Measurements from ENCODE around the gene FGF7. TPM values are rescaled to one million over a fixed set of nuclear protein-coding genes. Genes with fewer than 3 reads are reported as not detected.
"Not testable (repeated sequence)": the region's sequence is repeated elsewhere in the genome, so short reads cannot be mapped to it uniquely, and the experiment has no call there.

FGF7 gene
- total RNA-seq, 1 experiment from 2014 or later = not detected

DNA sequence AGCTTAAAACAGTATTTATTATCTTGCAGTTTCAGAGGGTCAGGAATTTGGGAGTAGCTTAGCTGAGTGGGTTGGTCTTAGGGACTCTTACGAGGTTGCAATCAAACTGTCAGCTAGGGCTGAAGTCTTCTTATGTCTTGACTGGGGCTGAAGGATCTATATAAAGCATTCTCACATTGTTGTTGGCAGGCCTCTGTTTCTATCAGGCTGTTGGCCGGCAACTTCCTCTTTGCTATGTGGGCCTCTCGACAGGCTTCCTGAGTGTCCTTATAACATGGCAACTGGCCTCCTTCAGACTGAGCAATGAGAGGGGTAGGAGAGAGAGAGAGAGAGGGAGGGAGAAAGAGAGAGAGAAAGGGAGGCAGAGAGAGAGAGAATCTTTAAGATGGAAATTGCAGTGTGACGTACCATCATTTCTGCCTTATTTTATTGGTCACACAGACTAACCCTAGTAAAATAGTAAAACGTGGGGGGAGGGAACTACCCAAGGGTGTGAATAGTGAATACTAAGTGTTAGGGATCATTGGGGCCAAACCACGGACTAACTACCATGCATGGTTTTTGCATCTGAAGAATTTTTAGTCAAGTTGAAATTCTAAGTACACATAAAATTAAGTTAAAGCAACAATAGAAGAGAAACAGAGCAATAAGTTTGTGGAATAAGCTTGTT lies 16.1 kb downstream of the FGF7 start:
- DNase-seq (ENCODE audit: low spot score) = no peak

DNA sequence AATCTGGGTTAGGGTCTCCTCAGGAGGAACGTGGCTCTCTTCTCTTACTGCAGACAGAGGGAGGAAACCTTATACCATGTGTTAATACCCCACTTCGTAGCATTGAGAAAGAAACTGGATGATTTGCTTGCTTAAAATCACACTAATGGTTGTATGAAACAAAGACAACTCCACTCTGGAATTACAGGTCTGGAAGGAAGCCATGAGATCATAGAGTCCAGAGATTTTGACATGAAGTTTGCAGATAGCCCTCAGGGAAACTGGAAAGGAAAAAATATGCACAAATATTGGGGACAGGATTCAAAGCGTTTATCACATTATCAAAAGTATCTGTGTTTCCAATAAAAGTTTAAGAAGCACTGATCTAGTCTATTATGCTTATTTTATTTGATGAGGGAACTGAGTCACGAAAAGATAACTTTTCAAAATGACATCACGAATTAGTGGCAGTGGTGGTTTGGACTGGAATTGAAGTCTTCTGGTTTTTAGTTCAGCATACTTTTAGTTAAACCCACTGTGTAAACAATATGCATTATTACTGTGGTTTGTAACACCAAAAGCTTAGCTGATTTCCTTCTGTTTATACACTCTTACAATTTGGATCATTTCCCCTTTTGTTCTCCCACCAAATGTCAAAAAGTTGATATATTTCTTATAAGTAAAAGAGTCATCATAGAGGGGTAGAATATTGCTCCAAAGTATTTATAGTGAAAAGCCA lies 16.8 kb downstream of the FGF7 start:
- DNase-seq (ENCODE audit: low spot score) = no peak

DNA sequence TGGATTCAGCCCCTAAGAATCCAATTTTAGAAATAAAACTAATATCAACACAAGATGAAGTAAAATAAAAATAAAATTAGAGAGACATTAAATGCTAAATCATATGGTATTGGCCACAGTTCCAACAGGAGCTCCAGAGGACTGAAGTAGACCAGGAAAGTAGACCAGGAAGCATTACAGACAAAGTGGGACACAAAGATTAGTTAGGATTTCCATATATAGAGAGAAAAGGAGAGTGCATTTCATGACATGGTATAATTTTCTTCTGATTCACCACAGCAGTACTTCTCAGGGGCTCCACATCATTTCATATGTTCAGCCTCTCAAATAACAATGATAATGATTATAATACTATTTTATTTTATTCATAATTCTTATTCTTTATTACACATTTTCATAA lies 18.3 kb downstream of the FGF7 start:
- DNase-seq (ENCODE audit: low spot score) = no peak

DNA sequence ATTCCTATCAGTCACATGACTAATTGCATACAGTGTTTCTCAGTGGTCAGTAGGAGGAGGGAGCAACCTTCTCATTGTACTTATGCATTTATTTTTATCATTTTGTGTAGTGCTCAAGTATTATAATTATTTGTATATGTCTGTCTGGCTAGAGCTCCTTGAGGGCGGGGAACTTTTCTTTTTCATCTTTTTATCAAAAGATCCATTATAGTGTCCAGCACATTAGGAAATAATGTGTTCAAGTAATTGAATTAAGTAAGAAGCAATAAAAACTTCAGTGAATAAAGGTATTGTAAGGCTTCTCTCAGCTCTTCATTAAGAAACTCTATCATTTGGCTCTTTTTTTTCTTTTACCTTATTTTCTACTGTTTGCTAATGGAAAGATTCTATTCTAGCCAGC lies 18.8 kb downstream of the FGF7 start:
- DNase-seq (ENCODE audit: low spot score) = no peak

DNA sequence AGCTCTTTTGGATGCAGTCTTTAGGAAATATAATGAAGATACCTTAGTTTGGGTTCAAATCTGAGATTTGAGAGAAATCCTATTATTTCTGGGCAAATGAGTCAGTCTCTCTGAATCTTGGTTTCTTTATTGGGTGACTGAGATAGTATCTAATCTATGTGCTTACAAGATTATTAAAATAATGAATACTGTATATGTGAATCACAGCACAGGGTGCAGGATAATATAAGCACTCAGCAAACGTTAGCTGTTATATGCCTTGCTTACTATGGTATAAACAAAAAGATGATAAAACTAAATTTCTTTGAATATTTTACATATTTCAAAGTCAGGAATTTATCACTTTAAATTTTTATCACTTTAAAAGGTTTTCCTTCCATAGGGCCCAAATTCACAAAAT lies 29.6 kb downstream of the FGF7 start:
- no peak for DNase-seq (ENCODE audit: low spot score)

DNA sequence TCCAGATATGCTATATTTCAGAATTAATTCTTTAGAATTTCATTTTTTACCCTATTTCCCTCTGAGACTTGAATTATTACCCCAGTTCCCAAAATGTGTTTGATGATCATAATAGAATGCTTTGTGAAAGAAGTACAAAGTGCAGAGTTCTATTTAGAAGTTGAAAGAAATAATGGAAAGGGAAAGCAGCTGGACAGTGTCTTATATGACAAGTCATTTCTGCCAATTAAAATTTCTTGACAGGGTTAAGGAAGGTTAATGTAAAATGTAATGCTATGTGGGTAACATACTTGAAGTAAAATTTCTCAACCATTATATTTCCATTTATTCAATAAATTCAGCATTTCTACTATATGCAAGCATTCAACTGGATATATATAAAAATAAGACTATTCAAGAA lies 33.1 kb downstream of the FGF7 start:
- DNase-seq (ENCODE audit: low spot score) = no peak

DNA sequence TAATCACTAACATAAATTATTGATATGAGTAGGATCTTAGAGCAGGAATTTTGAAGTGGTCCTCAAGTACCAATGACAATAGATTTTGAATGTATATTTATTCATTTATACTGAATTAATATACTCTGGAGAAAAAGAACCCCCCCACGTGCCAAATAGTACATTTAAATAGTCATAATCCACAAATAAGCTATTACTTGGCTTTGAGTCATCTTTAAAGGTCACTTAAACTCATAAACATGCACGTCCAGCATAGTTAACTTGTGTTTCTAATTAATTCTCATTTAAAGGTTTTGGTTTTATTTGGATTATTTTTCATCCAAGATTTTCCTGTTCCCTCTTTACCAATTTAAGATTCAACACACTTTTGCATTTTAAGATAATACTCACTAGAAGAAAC lies 35.1 kb downstream of the FGF7 start:
- no peak for DNase-seq (ENCODE audit: low spot score)

DNA sequence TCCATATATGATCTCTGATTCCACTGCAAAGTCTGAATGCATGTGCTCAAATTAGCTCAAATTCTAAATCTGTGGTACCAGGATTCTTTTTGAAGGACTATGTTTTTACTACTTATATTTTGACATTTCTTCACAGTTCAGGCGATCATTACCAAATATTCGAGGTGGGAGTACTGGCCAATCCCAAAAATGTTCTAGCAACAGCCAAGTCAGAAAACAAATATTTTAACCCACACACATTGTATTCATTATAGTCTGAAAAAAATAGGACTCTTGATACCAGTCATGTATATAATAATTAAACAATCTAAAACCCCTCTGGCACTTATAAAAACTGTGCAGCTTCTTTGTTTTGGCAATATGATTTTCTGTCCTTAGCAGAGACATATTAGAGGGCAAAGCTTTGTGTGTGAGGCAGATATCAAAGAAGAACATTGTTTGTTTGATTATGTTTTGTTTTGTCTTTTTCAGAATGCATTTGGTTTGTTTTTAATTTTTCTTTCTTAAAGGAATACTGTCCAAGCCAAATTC lies 37.4 kb downstream of the FGF7 start:
- no peak for DNase-seq (ENCODE audit: low spot score)

DNA sequence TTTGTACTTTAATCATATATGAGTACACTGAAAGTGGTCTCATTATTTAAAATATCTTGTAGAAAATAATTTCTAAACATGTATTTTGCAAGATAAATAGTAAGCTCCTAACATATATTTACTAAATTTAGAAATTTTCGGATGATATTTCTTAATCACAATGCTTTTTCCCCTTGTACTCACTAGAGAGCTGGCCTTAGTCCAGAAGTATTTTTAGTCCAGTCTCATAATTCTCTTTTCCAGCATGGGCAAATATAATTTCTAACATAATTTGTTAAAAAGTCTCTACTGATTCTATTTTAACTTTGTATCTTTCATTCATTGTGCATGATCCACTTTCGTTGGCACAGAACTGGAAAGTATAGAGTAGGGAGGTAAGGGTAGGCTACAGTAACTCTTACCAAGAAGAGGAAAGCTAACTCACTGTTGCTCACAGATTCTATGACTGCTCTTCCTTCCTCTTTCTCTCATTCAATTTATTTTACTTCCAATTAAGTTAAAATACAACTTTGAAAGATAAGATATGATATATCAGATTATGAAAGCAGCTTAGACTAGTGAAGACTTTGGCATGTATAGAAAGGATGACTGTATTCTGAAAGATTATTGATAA lies 39.3 kb downstream of the FGF7 start:
- DNase-seq (ENCODE audit: low spot score) = no peak

DNA sequence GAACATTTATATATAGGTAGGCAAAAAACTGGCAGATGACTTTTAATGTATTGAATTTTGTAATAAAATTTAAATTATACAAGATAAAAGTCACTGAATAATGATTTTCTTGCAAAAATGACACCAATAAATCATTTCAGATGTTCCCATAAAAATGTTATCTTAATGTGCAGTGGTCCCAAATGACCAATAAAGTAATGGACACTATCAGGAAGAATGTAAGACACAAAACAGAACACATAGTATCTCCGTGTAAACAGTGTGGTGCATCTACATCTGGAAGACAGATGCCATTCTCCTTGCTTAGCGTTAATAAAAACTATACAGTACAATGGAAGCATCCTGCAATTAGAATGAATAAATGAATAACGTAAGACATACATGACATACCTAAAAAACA lies 41.5 kb downstream of the FGF7 start:
- DNase-seq (ENCODE audit: low spot score) = no peak

DNA sequence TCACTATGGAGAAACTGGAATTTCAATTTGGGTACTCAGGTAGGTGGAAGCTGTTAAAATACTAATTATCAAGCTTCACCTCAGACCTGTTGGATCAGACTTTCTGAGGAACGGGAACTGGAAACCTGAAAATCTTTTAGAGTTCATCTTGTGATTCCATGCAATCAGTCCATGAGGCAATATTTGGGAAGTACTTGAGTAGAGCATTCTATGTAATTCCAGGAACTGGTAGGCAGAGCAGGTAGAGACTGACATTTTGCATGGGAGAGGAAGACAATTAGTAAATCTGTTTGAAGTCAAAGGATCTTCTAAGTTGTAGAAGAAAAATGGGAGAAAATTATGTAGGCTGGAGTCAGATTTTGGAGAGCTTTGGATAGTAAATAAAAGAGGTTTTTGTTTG lies 43.1 kb downstream of the FGF7 start:
- no peak for DNase-seq (ENCODE audit: low spot score)

DNA sequence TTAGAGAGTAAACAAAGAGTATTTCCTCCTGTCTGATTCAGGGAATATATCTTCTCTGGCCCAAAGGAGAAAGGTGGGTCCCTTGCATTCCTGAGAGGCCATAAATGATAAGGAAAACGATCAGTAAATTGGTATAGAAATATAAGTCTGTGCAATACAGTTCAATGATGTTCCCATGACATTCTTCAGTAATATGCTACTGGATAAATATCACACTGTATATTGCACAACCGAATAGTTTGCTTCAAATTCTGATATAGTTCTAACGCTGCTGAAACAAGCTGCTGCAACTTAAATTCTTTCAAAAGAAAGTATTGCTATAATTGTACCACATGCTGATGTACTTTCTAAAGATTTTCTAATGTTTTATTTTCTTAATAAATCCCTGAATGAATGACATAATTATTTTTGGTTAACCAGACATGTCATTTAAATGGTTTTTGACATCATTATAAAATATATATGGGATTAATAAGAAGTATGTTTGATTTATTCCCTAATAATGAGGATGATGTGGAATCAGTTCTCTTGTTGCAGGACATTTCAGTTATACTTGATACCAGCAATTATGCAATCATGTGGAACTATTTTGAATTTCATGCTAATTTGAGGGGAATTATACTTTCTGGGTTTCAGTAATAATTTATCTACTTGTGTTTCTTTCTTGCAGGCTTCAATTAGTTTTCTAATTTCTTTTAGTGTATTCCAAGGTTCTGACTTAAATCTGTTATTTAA lies 44.9 kb downstream of the FGF7 start:
- no peak for DNase-seq (ENCODE audit: low spot score)

DNA sequence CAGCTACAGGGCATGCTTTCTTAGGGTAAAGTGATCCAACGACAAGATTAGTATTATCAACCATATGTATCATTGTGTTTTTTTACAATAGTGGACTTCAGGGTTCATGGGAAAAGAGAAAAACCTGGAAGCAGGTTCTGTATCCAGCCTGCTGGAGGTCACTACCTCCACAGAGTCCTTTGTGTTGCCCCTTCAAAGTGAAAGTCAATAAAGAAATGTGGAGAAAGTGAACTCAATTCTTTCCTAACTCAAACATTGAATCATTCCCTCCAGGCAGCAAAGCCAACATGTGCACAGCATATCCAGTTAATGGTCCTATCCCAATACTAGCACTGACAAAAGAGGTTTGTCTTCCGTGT lies 45.4 kb downstream of the FGF7 start:
- no peak for DNase-seq (ENCODE audit: low spot score)

DNA sequence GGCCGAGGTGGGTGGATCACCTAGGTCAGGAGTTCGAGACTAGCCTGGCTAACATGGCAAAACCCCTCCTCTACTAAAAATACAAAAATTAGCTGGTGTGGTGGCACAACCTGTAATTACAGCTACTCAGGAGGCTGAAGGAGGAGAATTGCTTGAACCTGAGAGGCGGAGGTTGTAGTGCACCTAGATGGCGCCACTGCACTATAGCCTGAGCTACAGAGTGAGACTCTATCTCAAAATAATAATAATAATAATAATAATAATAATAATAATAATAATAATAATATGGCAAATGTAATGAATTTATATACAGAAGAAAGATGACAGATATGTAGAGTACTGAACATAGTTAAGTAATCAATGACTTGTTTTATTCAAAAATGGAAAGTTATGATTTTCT lies 48.2 kb downstream of the FGF7 start:
- not testable (repeated sequence) for DNase-seq (ENCODE audit: low spot score)

DNA sequence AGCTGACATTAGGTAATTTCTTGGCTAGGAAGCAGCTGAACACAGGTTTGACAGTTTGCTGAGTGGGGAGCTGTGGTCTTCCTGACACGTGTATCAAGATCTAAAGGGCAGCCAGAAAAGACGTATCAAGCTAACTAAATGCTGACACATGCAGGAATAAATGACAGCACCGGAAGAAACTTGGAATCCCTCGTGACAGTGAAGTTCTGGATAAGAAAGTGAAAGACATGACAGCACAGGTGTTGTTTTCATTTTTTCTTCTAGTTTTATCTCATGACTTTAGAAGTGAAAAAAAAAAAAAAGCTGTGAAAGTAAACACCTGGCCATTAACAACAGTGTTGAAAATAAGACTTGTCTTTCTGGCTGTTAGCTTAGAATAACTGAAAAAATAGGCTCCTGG lies 48.7 kb downstream of the FGF7 start:
- no peak for DNase-seq (ENCODE audit: low spot score)

DNA sequence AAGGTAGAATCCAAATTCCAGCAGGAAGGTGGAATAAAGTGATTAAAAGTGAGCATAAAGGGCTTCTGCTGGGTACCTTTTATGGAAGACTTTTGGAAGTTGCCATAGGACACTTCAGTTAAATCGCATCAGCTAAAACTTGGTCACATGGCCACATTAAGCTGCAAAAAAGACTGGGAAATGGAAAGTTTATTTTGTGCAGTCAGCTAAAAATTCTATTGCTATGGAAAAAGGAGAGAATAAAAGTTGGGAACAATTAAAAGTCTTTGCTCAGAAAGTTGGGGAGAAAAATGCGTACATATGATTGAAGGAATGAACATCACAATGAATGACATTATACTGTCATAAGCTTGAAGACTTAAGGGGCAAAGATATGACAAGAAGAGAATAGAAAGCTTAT lies 49.3 kb downstream of the FGF7 start:
- no peak for DNase-seq (ENCODE audit: low spot score)

DNA sequence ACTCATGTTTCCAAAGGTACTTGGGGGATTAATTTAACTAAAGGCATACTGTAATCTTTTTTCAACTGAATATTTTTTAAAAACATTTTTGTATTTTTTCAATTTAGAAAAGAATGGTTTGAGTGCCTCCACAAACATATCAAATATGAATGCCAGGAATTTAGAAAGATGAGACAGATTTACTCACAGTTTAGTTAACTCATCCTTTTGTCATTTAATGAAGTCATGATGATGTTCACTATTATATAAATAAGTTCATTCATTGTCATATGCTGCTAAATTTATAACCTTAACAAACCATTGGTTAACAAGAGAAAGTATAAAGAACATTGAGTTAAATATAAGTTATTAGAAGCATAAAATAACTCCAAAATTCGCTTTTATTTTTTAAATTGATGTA lies 50.0 kb downstream of the FGF7 start:
- DNase-seq (ENCODE audit: low spot score) = no peak

DNA sequence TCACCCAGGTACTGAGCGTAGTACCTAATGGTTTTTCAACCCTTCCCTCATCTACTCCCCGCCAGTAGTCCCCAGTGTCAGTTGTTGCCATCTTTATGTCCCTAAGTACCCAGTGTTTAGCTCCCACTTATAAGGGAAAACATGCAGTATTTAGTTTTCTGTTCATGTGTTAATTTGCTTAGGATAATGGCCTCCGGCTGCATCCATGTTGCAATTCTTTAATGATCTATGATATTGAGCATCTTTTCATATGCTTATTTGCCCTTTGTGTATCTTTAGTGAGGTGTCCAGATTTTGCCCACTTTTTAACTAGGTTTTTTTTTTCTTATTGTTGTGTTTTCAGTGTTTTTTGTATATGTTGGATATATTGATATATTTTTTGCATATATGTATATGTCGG lies 55.0 kb downstream of the FGF7 start:
- DNase-seq (ENCODE audit: low spot score) = not testable (repeated sequence)

DNA sequence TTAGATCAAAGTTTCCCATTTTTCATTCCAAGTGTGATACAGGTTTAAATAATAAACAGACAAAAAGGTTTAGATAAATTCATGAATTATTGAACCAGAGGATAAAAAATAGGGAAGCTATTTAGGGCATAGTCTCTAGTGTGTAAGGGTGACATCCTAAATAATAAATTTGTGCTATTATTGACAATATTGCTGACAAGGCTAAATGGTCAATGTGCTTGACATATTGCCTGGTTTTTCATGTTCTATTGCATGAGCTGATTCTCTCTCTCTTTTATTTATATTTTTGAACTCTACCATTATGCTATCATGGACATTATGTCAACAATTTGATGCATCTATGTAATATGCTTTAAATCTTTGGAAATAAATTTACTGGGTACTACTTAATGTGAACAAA lies 55.9 kb downstream of the FGF7 start:
- not testable (repeated sequence) for DNase-seq (ENCODE audit: low spot score)

DNA sequence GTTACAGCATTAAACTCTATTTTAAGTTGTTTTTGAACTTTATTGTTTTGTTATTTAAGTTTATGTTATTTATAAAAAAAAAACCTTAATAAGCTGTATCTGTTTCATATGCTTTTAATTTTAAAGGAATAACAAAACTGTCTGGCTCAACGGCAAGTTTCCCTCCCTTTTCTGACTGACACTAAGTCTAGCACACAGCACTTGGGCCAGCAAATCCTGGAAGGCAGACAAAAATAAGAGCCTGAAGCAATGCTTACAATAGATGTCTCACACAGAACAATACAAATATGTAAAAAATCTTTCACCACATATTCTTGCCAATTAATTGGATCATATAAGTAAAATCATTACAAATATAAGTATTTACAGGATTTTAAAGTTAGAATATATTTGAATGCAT lies 62.4 kb downstream of the FGF7 start:
- DNase-seq (ENCODE audit: low spot score) = not testable (repeated sequence)

DNA sequence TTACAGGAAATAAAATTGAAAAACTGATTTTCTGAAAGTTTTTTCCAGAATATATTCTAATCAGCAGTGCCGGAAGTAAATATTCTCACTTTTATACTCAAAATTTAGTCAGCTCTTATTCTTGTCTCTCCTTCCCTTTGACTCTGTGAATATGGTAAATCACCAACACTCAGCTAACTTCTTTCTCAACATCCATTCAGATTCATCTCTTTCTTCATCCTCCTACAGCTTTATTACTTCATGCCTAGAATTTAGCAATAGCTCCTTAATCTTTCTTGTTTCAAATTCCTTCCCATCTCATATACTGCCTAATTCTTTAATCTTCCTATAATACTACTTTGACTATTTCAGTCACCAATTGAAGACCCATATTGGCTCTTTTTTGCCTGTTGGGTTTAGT lies 67.9 kb downstream of the FGF7 start:
- no peak for DNase-seq (ENCODE audit: low spot score)

DNA sequence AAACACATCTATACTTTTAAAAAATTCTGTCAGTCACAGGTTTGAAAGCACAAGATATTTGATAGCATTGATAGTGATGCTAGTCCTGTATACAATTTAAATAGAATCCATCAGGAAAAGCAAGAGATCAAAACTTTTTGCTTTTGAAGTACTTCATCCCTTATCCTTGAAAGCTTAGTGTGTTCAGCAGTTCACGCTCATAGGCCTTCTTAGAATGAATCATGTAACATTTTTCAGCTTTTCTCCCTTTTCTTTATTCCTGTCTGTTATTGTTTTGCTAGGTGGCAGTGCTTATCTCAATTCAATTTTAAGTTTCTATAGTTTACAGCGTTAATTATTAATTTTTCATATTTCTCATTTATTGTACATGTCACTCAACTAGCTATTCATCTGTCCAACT lies 69.1 kb downstream of the FGF7 start:
- DNase-seq (ENCODE audit: low spot score) = no peak

DNA sequence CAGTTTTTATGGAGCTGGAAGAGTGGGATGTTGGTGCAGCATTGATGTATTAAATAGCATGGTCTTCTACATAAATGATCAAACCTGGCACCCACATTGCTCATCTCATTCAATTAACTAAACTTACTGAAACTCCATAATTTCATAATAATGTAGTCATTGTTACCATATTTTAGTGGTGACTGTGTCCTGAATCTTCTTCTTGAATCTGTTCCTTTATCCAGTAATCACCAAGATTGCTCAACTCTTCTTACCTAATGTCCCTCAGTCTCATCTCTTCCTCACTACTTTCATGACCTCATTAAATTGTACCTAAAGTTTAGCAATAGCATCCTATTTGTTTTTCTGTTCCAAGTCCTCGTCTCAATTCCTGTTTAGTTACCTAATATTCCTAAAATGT lies 69.8 kb downstream of the FGF7 start:
- DNase-seq (ENCODE audit: low spot score) = no peak
